ENCODE data around the gene ZCCHC3.

GRCh38 chr20:309306-309840 is 12.0 kb downstream of the ZCCHC3 start:
- TF ChIP-seq GATA3 (IDR thresholded peaks at IDR 0.05; ENCODE audit: low read depth, low read length) = no peak
- no peak for TF ChIP-seq GATA2 (IDR thresholded peaks at IDR 0.05; ENCODE audit: low read depth, low read length)

All from SH-SY5Y (cell line).